ENCODE results near the gene COL23A1.
A peak's percentile ranks its signal among the peaks of the same experiment; 100 is the strongest.

COL23A1 gene

DNA sequence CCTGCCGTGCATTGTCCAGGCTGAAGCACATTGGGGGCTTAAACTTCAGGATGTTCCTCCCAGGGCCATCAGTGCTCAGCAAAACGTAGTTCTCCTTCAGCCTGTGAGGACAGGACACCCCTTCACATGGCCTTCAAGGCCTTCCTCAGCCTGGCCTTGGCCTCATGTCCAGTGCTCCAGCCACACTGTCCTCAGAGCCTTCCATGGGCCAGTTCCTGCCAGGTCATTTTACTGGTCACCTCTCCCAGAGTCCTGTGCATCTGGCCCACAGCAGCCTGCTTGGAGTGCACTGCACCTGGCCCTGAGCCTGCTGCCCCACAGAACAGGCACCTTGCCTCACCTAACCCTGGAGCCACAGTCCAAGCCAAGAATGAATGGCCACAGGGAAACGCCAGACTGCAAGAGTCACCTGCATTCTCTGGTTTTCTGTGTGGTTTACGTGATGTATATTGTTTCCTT is 377.2 kb downstream of the COL23A1 start:
- no peak for DNase-seq

DNA sequence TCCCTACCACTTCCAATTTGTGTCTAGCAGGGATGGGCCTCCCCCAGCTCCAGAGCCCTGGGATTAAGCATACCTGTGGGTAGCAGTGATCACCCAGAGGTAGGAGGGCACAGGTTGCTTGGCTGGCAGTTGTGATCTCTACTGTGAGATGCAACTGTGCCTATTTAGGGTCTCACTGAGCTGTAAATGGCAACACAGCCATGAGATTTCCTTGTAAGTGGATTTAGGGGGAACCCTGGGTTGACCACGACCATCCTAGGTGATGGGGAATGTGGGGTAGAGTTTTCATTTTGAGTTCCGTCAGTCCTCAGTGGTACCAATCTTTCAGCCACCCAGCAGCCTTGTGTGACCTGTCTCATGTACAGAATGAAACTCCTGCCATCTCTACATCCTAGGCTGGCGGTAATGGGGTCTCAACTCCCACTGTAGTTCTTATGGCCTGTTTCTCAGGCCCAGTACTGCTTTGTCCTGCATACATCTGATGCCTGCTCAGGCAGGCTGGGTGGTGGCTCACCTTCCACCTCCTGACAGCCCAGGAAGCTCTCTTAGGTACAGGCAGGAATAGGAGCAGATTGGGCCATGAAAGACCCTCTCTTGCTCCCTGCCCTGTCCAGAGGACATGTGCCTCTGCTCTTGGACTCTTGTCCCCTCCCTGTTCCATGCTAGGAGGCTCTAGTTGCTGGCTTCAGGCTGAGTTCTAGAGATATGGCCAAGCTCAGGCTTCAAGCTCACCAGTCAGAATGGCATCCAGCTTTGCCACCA is 377.8 kb downstream of the COL23A1 start:
- no peak for DNase-seq

DNA sequence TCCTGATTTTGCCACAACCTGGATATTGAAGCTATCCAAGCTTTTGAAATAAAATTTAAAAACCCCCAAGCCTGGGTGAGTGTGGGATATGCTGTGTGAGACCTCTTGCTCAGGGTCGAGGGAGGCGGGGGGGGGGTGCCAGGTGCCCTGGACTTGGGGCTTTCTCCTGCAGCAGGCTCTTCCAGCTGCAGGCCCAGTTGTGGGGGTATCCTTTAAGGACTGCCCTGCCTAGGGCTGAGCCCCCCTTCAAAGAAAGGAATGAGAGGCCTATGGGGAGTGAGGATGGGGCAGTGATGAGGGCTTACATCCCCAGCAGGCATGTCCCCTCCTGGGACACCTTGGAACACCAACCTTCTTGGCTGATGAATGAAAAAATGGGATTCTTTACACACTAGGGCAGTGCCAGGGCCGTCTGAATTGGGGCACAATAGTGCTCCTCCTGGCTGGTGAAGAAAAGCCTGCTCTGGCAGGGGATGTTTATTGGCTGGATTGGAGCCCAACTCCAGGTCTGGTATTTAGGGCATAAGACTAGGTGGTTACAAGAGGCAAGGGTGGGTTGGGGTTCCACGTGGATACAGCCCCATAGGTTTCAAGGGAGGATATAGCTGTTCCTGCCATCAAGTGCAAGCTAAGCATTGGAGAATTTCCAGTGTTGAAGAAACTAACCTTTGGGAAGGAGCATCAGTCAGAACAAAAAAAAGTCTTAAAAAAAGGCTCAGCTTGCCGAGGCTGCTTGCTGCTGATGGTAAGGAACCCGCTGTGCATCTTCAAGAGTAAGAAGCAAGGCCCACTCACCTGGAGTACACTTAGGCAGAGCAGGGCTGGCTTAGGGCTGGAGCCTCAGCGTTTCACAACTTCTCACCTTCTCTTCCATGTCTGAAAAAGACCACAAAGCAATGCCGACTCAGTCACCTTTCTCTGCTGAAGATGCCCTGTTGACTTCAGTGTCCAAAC is 378.8 kb downstream of the COL23A1 start:
- DNase-seq: no peak

DNA sequence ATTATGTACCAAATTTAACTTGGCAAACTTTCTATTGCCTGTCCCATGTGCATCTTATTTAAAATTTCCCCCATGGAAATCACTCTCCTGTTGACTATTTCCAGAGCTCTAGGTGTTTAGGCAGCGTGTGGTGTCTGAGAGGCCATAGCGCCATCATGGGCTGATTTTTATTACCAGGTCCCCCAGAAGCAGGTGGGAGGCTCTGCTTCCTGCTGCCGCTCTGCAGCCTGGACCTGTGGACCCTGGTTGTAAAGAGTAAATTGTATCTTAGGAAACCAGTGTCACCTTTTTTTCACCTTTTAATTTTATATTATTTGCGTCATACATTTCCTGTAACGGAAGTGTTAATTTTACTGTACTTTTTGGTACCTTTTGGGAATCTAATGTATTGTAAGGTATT is 379.5 kb downstream of the COL23A1 start:
- no peak for DNase-seq

GRCh38 chr5:178210073-178210535 is 380.1 kb downstream of the COL23A1 start:
- no peak for DNase-seq

GRCh38 chr5:178209334-178210072 is 380.7 kb downstream of the COL23A1 start:
- DNase-seq: no peak

DNA sequence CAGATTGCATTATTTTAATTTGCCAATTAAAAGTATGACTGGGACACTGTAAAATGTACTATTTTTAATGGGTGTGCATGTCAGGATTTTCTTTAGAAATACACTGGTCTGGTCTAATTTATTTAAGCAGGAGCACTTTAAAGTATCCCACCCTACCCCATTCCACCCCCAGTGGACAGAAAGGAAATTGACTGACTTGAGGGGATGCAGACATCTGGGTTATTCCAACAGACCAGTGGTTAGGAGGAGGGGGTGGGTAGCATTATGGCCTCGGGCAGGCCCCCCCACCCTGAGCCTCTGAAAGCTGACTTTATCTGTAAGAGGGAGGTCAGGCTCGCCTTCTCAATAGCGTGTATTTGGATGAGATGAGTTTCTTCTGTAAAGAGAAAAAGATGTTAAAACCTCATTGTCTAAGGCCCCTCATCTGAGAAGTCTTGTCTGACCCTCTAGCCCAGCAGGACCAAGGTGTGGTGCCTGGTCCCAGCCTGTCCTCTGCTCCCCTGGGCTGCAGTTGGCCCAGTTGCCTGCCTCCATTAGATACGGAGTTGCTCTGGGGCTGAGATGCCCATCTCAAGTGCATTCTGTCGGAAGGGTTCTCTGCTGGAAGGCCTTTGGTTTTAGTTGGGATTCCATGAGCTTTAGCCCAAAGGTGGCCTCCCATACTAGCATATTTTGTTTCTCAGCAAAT is 381.5 kb downstream of the COL23A1 start:
- DNase-seq: no peak

GRCh38 chr5:178207917-178208280 is 382.3 kb downstream of the COL23A1 start:
- DNase-seq: no peak

- no peak for DNase-seq
Measured at GRCh38 chr5:178207183-178207916, 382.8 kb downstream of the COL23A1 start.

- DNase-seq: no peak
Measured at GRCh38 chr5:178206166-178207101, 383.8 kb downstream of the COL23A1 start.

DNA sequence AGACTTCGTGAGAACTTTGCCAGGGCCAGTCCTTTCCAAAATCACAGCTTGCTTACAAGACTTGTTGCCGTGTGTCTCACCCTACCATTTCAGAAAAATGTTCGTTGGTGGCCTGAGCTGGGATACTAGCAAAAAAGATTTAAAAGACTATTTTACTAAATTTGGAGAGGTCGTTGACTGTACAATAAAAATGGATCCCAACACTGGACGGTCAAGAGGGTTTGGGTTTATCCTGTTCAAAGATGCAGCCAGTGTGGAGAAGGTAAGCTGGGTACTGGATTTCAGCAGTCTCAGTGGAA is 384.5 kb downstream of the COL23A1 start:
- no peak for DNase-seq

GRCh38 chr5:178204935-178205748 is 385.1 kb downstream of the COL23A1 start:
- DNase-seq: peak; percentile 80

DNA sequence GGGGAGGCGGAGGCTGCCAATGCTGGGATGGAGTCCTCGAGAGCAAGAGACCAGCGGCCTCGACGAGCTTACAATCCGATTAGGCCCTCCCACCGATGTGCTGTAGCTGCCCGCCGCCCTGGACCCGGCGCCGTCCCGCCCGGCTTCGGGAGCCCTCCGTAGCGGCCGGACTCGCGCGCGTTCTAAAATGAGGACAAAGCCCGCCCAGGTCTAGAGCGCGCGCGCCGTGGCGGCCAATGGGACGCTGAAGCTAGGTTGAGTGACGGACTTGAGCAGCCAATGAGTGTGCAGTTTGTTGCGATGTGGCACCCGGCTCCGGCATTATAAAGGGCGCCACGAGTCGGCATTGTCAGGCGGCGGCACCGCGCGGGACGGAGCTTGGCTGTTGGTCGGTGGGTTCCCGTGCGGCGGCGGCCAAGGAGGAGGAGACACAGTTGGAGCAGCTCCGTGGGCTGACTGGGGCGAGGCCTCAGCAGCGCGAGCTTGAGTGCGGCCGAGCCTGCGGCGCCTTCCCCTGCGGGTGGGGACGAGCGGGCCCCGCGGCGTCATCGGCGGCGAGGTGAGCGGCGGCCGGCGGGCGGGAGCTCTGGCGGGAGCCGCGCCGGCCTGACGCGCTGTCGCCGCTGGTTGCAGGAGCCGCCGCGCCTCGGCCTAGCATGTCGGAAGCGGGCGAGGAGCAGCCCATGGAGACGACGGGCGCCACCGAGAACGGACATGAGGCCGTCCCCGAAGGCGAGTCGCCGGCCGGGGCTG is 385.8 kb downstream of the COL23A1 start, which contains the start of gene HNRNPAB:
Gene HNRNPAB, plus strand, starts transcription at position 352 of the 753 bp plus-strand sequence. Its CDS starts 305 bp downstream, at position 657.
- DNase-seq: peak; percentile 92

DNA sequence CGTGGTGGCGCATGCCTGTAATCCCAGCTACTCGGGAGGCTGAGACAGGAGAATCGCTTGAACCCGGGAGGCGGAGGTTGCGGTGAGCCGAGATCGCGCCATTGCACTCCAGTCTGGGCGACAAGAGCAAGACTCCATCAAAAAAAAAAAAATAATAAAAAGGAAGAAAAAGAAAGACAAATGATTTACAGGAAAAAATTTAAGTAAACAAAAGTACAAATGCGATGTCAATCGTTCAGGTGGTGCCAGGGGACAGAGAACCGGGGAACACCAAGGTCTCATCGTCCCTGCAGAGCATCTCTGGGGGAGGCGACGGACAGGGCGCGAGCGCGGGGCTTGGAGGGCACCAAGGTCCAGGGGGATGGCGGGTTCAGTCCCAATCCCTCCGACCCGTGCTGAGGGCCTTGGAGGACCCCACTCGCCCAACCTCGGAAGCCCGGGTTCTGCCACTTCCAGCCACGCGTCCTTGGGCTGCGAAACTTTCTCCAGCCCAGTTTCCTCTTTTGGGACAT is 386.5 kb downstream of the COL23A1 start:
- no peak for DNase-seq

GRCh38 chr5:178202541-178202940 is 387.7 kb downstream of the COL23A1 start:
- DNase-seq: no peak

DNA sequence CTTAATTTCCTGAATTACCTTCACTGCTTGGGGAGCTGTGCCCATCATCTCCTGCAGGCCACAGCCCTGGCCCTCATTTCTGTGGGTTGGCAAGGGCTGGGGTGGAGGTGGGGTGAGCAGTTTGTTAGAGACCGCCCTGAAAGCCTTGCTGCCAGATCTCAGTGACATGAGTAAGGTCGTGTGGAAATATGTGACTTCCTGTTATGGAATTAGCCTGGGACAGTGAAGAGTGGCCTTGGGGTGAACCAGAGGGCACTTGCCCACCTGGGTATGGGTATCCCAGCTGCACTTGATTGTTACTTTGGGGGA is 388.3 kb downstream of the COL23A1 start:
- DNase-seq: peak; percentile 60

DNA sequence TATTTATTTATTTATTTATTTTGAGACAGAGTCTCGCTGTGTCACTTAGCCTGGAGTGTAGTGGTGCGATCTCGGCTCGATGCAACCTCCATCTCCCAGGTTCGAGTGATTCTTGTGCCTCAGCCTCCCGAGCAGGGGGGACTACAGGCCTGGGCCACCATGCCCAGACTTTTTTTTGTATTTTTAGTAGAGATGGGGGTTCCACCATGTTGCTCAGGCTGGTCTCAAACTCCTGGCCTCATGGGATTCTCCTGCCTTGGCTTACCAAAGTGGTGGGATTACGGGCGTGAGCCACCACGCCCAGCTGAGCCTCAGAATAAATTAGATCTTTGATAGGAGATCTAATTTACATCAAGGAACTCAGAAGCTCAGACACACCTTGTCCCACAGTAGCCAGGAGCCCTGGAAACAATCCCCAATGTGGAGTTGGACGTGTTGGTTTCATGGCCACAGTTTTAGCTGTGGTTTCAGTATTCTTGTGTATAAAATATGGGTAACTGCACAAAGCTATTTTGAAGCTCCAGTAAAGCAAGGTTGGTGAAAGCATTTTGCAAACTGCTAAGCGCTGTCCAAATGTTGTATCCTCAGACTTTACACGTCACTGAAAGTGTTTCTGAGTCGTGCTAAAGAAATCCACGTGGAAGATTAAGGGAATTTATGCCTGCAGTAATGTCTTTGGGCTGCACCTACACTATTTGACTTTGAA is 388.8 kb downstream of the COL23A1 start:
- DNase-seq: no peak
